ENCODE measurements around the gene SSBP3. TPM values are rescaled to one million over a fixed set of nuclear protein-coding genes. Genes with fewer than 3 reads are reported as not detected.
"Not testable (repeated sequence)": the region's sequence is repeated elsewhere in the genome, so short reads cannot be mapped to it uniquely, and the experiment has no call there.

Gene SSBP3
- total RNA-seq, 1 experiment from 2014 or later = 37.5 TPM

GRCh38 chr1:54390655-54391054 lies 15.5 kb downstream of the SSBP3 start (continued):
- TF ChIP-seq YY1 (IDR thresholded peaks at IDR 0.05; ENCODE audit: extremely low read depth, insufficient replicate concordance, low read depth, low read length) (no peak), SP1 (IDR thresholded peaks at IDR 0.05; ENCODE audit: low read depth) (no peak), EZH2phosphoT487 (IDR thresholded peaks at IDR 0.05; ENCODE audit: borderline replicate concordance) (no peak), ELF1 (IDR thresholded peaks at IDR 0.05; ENCODE audit: borderline replicate concordance, low read depth) (no peak), EZH2 (IDR thresholded peaks at IDR 0.05) (no peak), CBX3 (IDR thresholded peaks at IDR 0.05; ENCODE audit: low read depth) (no peak)

DNA sequence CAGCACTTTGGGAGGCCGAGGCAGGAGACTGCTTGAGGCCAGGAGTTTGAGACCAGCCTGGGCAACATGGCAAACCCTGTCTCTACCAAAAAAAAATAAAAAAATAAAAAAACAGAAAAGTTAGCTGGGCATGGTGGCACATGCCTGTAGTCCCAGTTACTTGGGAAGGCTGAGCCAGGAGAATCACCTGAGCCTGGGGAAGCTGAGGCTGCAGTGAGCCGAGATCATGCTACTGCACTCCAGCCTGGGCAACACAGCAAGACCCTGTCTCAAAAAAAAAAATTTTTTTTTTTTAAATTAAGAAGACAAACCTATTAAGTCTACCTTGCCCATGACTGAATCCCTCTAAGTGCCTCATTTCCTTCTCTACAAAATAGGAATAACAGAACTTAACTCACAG lies 16.6 kb downstream of the SSBP3 start:
- H2AFZ ChIP-seq (ENCODE audit: low read depth, low read length, poor library complexity, severe bottlenecking); H3K4me1 ChIP-seq (ENCODE audit: control insufficient read depth in 1 of 2, insufficient read depth in 2 of 2, low read length in 2 of 2); POLR2A ChIA-PET; H3K9ac ChIP-seq (ENCODE audit: low read length); H3K36me3 ChIP-seq (ENCODE audit: control insufficient read depth in 1 of 2, insufficient read depth in 2 of 2, low read length in 2 of 2); intact Hi-C loops (cut with micrococcal nuclease); H3K27me3 ChIP-seq (ENCODE audit: insufficient read depth, low read length); ATAC-seq; H3K4me3 ChIP-seq (replicated peaks in 1 of 2; ENCODE audit: low read depth in 1 of 2, low read length in 2 of 2); H4K20me1 ChIP-seq (ENCODE audit: insufficient read depth); H3K79me2 ChIP-seq (ENCODE audit: insufficient read depth, low read length); CTCF ChIA-PET; H3K9me3 ChIP-seq (ENCODE audit: control insufficient read depth in 1 of 2, insufficient read depth in 1 of 2, low read depth in 1 of 2, low read length in 2 of 2); RAD21 ChIA-PET (ENCODE audit: low non-redundant PET in 1 of 2, low total read pairs in 2 of 2, uncharacterized antibody in 2 of 2, unreplicated experiment in 2 of 2); DNase-seq (ENCODE audit: low read depth, low spot score); H3K4me2 ChIP-seq (ENCODE audit: low read length); H3K9me2 ChIP-seq (ENCODE audit: insufficient read depth); H3K27ac ChIP-seq (ENCODE audit: low read depth, low read length); BruUV-seq (replicated peaks): not testable (repeated sequence)

- Histone ChIP-seq H3K79me2 (ENCODE audit: insufficient read depth, low read length) (no peaks in the 10 kb centered on the region), H3K27ac (ENCODE audit: low read depth, low read length) (no peak overlapping the region), H3K4me3 (replicated peaks in 1 of 2; ENCODE audit: low read depth in 1 of 2, low read length in 2 of 2) (no peak overlapping the region), H3K9me3 (ENCODE audit: control insufficient read depth in 1 of 2, insufficient read depth in 1 of 2, low read depth in 1 of 2, low read length in 2 of 2) (no peaks in the 10 kb centered on the region), H3K9ac (ENCODE audit: low read length) (no peak overlapping the region), H4K20me1 (ENCODE audit: insufficient read depth) (no peaks in the 10 kb centered on the region), H3K9me2 (ENCODE audit: insufficient read depth) (no peaks in the 10 kb centered on the region), H3K4me2 (ENCODE audit: low read length) (no peak overlapping the region), H3K4me1 (ENCODE audit: control insufficient read depth in 1 of 2, insufficient read depth in 2 of 2, low read length in 2 of 2) (no peaks in the 10 kb centered on the region), H3K27me3 (ENCODE audit: insufficient read depth, low read length) (no peaks in the 10 kb centered on the region), H2AFZ (ENCODE audit: low read depth, low read length, poor library complexity, severe bottlenecking) (no peak overlapping the region), H3K36me3 (ENCODE audit: control insufficient read depth in 1 of 2, insufficient read depth in 2 of 2, low read length in 2 of 2) (peaks cover 0 to 5% of the 10 kb centered on the region in 2 experiments; a peak in 2 of 4 replicates)
- ATAC-seq (no peak), DNase-seq (ENCODE audit: low read depth, low spot score) (no peak)
- ChIA-PET CTCF (no interaction called here), POLR2A (no interaction called here), RAD21 (ENCODE audit: low non-redundant PET in 1 of 2, low total read pairs in 2 of 2, uncharacterized antibody in 2 of 2, unreplicated experiment in 2 of 2) (no interaction called here)
- BruUV-seq (replicated peaks) = no TSS peak
- TF ChIP-seq RAD21 (IDR thresholded peaks at IDR 0.05; ENCODE audit: low read depth) = no peak
- no peak for TF ChIP-seq SRF (IDR thresholded peaks at IDR 0.05; ENCODE audit: low read depth)
- no peak for TF ChIP-seq ZBTB33 (IDR thresholded peaks at IDR 0.05; ENCODE audit: extremely low read depth, insufficient replicate concordance, low read length)
- TF ChIP-seq ZFX (IDR thresholded peaks at IDR 0.05) = no peak
- TF ChIP-seq ZNF274 (IDR thresholded peaks at IDR 0.05; ENCODE audit: low read depth, low read length) = no peak
- no peak for TF ChIP-seq YY1 (IDR thresholded peaks at IDR 0.05; ENCODE audit: extremely low read depth, insufficient replicate concordance, low read depth, low read length)
- intact Hi-C loops (cut with micrococcal nuclease) = no loop called here
Observed at GRCh38 chr1:54387419-54387818, 18.8 kb downstream of the SSBP3 start.
